GM21786 (cell line): ENCODE results near the gene PDE4D.

Experiments
- ATAC-seq: cut with Tn5 transposase; IDR thresholded peaks from one replicate; pipeline ENCODE4 v1.9.1; 2021; ENCODE audit not compliant: unreplicated experiment

The PDE4D gene

GRCh38 chr5:59661954-59662615 lies 231.4 kb downstream of the PDE4D start:
- peak; percentile 51 for ATAC-seq

DNA sequence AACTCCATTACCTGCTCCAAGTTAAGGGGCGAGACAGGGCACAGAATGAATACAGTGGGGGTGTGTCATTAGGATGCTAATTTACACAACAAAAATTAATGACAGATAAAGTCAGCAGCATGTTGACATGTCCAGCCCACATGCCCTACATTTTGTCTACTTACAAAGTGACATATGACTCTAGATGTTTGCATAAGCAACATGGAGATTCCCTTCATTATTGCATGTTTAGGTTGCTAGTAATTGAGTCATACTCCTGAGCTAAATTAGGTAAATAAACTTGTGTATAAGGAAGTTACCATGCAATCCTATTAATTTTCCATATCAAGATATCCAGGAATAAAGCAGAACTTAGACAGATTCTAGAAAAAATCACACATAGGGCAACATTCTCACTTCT lies 232.2 kb downstream of the PDE4D start:
- no peak for ATAC-seq

DNA sequence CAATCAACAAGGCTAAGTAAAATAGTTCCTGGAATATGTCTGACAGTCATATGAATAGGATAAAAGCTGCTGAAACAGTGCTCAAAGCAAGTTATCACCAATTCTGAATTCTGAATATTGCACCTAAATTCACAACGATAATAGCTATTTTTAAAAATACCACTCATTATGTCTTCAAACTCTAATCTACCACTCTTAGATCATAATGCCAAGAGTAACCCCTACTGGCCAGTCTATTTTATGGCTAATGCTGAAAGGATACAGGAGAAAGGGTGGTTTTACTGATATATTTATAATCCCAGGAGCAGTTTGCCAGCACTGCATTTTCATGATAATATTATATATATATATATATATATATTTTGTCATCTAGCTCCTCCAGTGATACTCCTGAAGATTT lies 232.8 kb downstream of the PDE4D start:
- peak; percentile 49 for ATAC-seq

GRCh38 chr5:59656351-59657254 lies 236.9 kb downstream of the PDE4D start:
- no peak for ATAC-seq

GRCh38 chr5:59655693-59656309 lies 237.7 kb downstream of the PDE4D start:
- no peak for ATAC-seq

DNA sequence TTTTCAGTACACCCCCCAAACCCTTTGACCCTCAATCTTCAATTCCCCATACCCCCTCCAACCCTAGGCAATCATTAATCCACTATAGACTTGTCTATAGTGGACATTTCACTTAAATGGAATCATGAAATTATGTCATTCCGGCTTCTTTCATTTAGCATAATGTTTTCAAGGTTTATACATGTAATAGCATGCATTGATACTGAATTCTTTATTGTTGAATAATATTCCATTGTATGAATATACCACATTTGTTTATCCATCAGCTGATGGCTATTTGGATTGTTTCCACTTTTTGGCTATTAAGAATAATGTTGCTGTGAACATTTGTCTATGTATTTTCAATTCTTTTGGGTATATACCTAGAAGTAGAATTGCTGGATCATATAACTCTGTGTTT lies 238.8 kb downstream of the PDE4D start:
- no peak for ATAC-seq

GRCh38 chr5:59652449-59652848 lies 241.1 kb downstream of the PDE4D start:
- no peak for ATAC-seq

DNA sequence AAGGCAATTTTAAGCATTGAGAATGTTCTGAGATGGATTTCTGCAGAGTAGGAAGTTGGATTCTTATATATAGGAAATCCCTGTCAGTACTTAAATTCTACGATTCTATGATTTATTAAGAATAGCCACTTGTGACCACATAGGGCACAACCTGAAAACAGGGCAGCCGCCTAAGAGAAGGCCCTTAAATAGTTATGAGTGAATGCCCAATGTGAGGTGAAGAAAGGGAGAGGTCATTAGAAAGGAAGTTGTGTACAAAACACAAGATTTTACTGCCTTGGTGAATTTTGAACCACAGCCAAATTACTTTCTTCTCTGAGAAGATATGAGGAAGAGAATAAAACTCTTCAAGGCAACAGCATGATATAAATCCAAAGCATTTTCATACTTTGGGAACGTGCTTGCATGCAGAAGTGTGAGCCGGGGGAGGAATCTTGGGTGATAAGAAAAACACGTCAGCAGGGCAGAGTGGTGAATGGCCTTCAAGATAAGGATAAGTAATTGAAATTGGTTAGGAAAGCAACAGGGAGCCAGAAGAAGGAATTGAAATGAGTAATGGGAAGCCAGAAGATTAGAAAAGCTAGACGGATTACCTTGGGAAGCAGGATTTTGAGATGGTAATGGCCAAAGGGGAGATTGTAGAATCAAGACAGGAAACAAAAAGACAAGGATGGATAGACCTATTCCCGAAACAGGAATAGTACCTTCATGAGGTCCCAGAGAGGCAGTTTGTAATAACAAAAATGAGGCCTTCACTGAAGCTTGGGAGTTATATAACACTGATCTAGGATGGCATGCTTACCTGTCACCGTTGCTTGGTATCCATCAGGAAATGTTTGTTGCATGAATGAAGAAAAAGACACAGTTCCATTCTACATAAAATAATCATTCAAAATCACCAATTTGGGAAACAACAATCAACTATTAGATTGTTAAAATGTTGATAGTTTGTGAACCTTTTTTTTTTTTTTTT lies 244.3 kb downstream of the PDE4D start:
- no peak for ATAC-seq

DNA sequence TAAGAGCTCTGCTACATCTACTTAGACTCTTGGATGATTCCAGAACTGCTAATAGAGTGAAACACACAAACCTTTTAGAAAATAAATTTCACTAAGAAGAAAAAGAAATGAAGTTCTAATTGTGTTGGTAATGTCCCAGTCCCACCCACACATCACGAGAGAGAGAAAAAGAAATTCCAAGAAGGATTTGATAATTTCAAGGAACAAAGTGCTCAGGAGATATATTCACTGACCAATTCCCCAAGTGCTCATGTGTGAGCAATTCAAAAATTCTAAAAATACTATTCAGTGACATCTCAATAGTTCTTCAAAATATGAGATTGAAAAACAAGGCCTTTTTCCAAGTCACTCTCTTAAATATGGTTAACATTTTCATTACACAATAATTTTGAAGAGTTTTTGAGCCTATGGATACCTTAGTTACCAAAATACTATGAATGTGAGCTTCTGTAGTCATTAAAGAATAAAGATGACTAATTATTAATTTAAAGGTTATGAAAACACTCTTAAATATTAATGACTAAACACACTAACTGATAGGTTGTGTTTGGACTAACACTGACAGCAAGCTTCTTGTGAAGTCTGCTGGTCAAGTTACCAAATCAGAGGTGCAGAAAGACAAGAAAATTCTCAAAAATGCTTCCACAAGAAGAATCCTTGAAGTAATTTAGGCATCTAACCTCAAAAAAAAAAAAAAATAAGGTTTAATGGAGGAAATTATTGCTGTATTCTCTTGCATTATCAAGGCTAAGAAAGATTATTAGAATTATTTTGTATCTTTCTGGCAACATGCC lies 245.3 kb downstream of the PDE4D start:
- ATAC-seq, result no peak

DNA sequence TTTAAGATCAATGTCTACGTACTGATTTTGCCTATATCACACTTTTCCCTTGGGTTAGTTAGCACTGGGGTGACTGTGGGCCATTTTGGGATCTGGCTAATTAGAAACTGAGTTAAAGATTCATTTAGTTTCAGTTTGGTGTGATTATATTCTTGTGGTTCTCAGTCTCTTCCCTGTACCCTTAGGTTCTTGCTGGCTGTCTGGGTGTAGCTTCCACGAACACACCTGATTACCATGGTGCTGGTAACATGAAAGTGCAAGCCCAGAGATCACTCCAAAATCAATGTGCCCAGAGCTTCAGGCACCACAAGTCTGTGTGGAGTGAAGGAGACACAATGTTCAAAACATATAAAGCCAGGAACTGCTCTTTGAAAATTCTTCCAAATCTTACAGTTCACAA lies 248.1 kb downstream of the PDE4D start:
- no peak for ATAC-seq

DNA sequence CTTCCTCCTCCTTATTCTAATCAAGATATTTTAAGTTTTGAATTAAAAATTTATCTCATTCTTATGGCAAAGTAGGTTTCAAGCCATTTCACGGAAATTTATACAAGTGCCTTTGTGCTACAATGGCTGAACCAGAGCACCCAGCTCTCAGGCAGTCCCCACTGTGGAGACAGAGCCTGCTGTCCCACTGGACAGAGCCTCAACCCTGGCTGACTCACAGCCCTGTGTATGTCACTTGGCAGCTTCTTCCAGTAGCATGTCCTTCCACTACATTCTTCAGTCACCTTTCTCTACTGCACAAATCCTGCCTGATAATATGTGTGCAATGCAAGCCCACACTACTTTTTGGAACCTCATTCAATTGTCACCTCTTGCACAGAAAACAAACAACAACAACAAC lies 253.1 kb downstream of the PDE4D start:
- ATAC-seq, result no peak

GRCh38 chr5:59637884-59638580 lies 255.5 kb downstream of the PDE4D start:
- ATAC-seq, result no peak

GRCh38 chr5:59629561-59629960 lies 264.0 kb downstream of the PDE4D start:
- no peak for ATAC-seq

DNA sequence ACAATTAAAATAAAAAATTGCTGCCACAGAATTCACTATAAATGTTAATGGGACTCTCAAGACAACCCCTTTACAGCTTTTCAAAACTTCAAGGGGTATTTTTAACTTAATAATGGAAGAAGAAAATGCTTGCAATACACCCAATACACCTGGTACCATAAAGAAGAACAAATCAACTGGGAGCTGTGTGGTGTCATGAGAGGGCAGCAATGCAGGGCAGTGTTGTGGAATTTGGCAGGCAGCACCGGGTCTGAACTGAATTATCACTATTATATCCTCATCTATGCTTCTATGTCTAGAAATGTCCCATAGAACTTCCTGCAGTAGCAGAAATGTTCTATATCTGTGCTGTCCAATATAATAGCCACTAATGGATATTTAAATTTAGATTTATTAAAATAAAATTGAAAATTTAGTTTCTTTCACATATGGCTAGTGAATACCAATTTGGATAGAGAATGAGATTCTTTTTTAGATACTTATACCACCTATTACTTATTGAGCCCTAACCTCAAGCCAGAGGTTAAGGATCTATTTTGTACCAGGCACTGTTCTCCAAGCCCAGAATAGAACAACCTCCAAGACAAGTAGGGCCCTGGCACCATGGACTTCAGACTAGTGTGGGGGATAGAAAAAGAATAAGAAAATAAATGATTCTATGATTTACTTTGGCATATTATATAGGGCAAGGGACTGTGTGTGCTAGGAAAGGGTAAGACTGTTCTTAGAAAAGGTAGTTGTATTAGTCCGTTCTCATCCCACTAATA lies 265.3 kb downstream of the PDE4D start:
- no peak for ATAC-seq

GRCh38 chr5:59624898-59625297 lies 268.6 kb downstream of the PDE4D start:
- ATAC-seq, result no peak

DNA sequence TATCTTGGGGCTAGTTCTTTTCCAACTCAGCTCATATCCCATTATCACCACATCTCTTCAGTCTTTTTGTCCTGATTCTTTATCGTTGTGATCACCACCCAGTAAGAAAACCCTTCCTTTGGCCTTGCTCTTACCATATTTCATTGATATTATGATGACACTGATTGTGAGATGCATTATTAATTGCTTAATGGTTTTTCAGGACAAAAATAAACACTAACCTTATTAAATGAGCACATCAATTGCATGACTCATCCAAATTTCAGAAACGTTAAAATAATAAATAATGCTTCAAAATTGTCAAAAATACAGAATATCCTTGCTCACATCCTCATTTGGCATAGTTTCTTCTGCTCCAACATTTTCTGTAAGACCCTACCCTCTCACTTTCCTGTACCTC lies 270.7 kb downstream of the PDE4D start:
- no peak for ATAC-seq

GRCh38 chr5:59621477-59621876 lies 272.0 kb downstream of the PDE4D start:
- ATAC-seq, result no peak

- ATAC-seq, result no peak
These were observed 272.9 kb downstream of the PDE4D start for GRCh38 chr5:59620535-59621212.
